HG02884 (cell line): ENCODE data around the gene TRMT2A.
A peak's percentile ranks its signal among the peaks of the same experiment; 100 is the strongest.
"Not testable (repeated sequence)": the region's sequence is repeated elsewhere in the genome, so short reads cannot be mapped to it uniquely, and the experiment has no call there.

ENCODE experiments used
- ATAC-seq: cut with Tn5 transposase; IDR thresholded peaks from one replicate; pipeline ENCODE4 v1.9.1; 2021; ENCODE audit warnings: mild to moderate bottlenecking, moderate library complexity; ENCODE audit not compliant: unreplicated experiment

TRMT2A gene

DNA sequence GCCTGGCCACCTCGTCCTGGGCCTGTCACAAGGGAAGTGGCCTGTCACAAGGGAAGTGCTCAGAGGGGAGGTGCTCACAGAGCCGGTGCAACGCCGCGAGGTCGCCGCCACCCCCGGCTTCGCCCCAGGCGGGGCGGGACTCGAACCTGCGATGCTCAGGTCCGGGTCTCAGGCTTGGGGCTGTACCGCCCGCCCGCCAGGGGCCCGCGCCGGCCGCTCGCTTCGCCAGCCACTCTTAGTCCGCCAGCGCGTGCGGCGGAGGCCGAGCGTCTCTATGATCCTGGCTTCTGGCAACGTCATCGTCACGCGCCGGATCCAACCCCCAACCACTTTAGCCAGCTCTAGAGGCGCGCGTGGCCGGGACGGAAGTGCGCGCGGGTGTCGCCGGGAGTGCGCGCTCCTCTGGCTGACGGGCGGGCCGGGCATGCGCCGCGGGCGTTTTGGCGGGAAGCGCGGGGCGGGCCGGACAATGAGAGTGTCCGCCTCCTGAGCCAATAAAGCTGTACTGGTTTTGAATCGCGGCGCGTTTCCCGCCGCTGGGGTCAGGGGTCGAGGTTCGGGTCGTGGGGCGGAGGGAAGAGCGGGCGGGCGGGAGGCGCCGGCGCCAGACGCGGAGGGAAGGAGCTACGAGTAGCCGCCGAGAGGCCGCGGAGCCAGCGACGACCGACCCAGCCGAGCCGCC, at the start of gene TRMT2A:
TRMT2A (minus strand) TSS at position 276 of the 682 bp plus-strand sequence. CDS start 320 bp downstream, outside the sequence.
- peak; percentile 75 for ATAC-seq

- no peak for ATAC-seq
These were observed 49.7 kb upstream of the TRMT2A start for GRCh38 chr22:20166703-20167102.

- no peak for ATAC-seq
These were observed 48.9 kb upstream of the TRMT2A start for GRCh38 chr22:20165913-20166312.

DNA sequence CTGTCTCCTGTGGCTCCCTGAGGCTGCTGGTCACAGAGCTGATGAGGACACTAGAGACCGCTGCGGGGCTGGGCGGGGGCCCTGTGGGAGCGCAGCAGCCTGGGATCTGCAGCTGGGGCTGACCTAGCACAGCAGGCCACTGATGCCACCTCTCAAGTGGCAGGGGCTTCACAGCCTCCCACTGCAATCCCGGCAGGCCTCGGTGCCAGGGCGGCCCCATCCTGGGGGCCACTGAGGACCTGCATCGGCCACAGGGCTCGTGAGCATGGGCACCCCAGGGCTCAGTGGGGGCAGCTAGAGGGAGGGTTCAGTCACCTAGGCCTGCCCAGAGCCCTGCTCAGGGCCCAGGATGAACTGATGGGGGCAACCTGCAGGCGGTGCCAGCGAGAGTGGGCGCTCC, 48.4 kb upstream of the TRMT2A start:
- no peak for ATAC-seq

- ATAC-seq: no peak
These were observed 47.8 kb upstream of the TRMT2A start for GRCh38 chr22:20164863-20165262.

DNA sequence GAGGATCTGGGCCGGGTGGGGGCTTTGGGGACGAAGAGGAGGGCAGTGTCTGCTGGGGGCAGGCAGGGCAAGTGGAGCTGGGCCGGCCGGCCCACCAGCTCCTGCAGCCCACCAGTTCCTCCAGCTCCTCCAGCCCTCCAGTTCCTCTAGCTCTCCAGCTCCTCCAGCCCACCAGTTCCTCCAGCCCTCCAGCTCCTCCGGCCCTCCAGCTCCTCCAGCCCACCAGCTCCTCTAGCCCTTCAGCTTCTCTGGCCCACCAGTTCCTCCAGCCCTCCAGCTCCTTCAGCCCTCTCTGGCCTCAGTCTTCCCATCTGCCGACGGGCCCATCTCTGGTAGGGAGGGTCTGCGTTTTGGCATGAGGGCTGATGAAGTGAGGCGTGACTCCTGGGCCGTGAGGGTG, 43.0 kb upstream of the TRMT2A start:
- ATAC-seq: no peak

GRCh38 chr22:20159531-20159930, 42.5 kb upstream of the TRMT2A start:
- ATAC-seq: not testable (repeated sequence)

GRCh38 chr22:20159076-20159475, 42.0 kb upstream of the TRMT2A start:
- ATAC-seq: no peak

- no peak for ATAC-seq
These were observed 41.5 kb upstream of the TRMT2A start for GRCh38 chr22:20158391-20159036.

DNA sequence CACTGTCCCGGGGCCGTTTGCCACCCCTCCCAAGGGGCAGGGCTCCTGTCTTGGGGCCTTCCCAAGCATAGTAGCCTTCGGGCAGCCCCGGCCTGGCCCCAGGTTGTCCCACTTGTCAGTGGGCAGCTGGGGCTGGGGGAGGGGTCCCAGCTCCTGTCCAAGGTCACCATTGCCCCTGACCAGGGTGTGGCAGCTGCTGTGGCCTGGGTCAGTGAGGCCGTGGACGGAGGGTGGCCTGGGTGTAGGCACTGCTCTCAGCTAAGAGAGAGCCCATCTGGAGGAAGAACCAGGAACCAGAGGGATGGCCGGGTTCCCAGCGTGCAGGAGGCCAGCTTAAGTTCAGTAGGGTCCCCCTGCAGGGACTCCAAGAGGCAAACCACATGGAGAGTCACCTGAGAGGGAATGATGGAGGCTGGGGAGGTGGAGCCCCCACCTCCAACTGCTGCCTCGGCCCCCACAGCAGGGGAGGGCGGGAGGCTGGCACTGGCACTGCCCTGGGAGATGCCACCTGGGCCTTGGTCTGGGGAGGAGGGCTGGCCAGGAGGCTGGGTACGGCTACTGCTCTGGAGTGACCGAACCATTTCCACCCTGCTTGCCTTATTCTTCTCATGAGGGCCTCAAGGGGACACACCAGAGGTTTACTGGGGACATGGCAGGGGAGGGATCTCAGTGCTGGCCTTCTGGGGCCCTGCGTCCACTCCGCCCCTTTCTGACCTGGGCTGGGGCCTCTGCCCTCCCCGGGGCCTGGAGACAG, 40.6 kb upstream of the TRMT2A start:
- ATAC-seq: no peak

- ATAC-seq: no peak
These were observed 39.8 kb upstream of the TRMT2A start for GRCh38 chr22:20156611-20157429.

DNA sequence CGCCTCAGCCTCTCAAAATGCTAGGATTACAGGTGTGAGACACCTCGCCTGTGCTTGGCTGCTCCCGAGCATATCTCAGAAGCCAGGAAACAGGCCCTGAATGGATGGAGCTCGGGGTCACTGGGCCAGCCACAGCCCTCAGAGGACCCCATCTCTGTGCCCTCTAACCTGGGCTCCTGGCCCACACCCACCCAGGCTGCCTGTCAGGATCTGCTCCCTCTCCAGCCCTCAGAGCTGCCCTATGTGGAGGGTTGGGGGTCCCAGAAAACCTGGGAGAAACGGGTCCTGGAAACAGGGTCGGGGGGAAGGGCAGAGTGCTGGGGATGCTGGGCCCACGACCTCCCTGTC, 39.0 kb upstream of the TRMT2A start:
- ATAC-seq: no peak

- ATAC-seq: no peak
These were observed 38.5 kb upstream of the TRMT2A start for GRCh38 chr22:20155330-20156041.

GRCh38 chr22:20154602-20155187, 37.7 kb upstream of the TRMT2A start:
- no peak for ATAC-seq

DNA sequence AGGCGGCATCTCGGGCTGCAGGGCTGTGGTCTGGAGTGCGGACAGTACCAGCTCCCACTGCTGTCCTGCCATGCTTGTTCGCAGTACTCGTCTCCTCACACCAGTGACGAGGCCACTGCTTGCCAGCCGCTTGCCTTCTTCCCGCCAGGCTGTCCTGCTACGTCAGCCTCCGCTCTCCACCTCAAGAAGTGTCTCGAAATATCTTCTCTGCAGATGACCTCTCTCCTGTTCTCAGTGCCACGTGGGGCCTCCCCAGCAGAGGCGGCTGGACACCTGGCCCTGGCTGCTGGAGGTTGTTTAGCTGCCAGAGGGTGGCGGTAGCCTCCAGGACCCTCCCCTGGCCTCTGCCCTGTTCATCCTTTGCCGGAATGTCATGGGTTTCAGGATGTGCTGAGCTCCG, 36.9 kb upstream of the TRMT2A start:
- no peak for ATAC-seq

DNA sequence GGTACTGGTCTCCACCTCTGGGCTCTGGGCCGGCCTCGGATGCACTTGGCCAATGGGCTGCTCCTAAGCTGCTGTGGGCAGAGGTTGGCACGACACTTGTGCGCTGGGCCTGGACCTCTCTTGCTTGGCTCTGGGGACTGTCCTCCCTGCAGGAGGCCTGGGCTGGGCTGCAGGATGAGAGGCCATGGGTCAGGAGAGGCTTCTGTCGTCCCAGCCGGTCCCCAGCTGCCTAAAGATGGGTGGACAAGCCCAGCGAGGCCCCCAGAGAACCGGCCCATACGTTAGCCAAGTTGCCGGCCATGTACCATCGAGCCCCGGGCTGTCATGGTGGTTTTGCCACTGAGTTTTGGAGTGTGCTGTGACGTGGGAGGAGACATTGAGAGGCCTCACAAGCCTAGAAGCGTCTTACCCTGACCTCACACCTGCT, 35.5 kb upstream of the TRMT2A start:
- ATAC-seq: no peak

GRCh38 chr22:20151276-20151588, 34.2 kb upstream of the TRMT2A start:
- no peak for ATAC-seq

- no peak for ATAC-seq
These were observed 33.6 kb upstream of the TRMT2A start, which contains the start of gene CCDC188 for GRCh38 chr22:20150381-20151275. CCDC188 (minus strand) TSS chr22:20151055; CDS start chr22:20150986, 69 bp downstream.
